GM12892 (cell line): ENCODE data around the gene NUDT14.

Experiments used
- DNase-seq: peaks from one replicate; pipeline ENCODE4 v3.0.0; 2011; ENCODE audit not compliant: insufficient read length
- FAIRE-seq: peaks from 2 replicates; lab custom pipeline; 2011; peaks lifted over from hg19 to GRCh38; lab: Jason Lieb, UNC
- POLR2A ChIP-seq: IDR thresholded peaks from 2 replicates; pipeline ENCODE4 v1.6.1; 2011; ENCODE audit warnings: low read depth, low read length, control low read depth
- POLR2AphosphoS5 ChIP-seq: IDR thresholded peaks from 2 replicates; pipeline ENCODE4 v1.6.1; 2011; ENCODE audit warnings: low read depth, low read length, control low read depth
- TAF1 ChIP-seq: IDR thresholded peaks from 2 replicates; pipeline ENCODE4 v1.6.1; 2011; ENCODE audit warnings: low read depth, mild to moderate bottlenecking, control low read depth, low read length, borderline replicate concordance

Gene NUDT14

GRCh38 chr14:105161964-105162668 is 19.0 kb downstream of the NUDT14 start:
- FAIRE-seq: no peak
- TF ChIP-seq TAF1 (no peak), POLR2AphosphoS5 (no peak), POLR2A (no peak)
- DNase-seq: no peak

GRCh38 chr14:105161309-105161708 is 19.8 kb downstream of the NUDT14 start:
- no peak for TF ChIP-seq TAF1
- no peak for TF ChIP-seq POLR2A
- TF ChIP-seq POLR2AphosphoS5: no peak
- DNase-seq (no peak), FAIRE-seq (no peak)

GRCh38 chr14:105160776-105161175 is 20.3 kb downstream of the NUDT14 start:
- no peak for TF ChIP-seq TAF1
- no peak for TF ChIP-seq POLR2A
- no peak for TF ChIP-seq POLR2AphosphoS5
- DNase-seq: no peak
- FAIRE-seq: no peak

- TF ChIP-seq TAF1: no peak
- TF ChIP-seq POLR2A: no peak
- TF ChIP-seq POLR2AphosphoS5: no peak
- FAIRE-seq: no peak
- no peak for DNase-seq
Observed at GRCh38 chr14:105159344-105159743, 21.8 kb downstream of the NUDT14 start.

- FAIRE-seq: no peak
- no peak for TF ChIP-seq POLR2AphosphoS5
- TF ChIP-seq POLR2A: no peak
- no peak for TF ChIP-seq TAF1
- no peak for DNase-seq
Observed at GRCh38 chr14:105158794-105159193, 22.3 kb downstream of the NUDT14 start.

- TF ChIP-seq POLR2A (no peak), POLR2AphosphoS5 (no peak), TAF1 (no peak)
- DNase-seq (no peak), FAIRE-seq (no peak)
Observed at GRCh38 chr14:105157872-105158271, 23.2 kb downstream of the NUDT14 start.

- FAIRE-seq (no peak), DNase-seq (no peak)
- TF ChIP-seq POLR2AphosphoS5 (no peak), POLR2A (no peak), TAF1 (no peak)
Observed at GRCh38 chr14:105156414-105157375, 24.4 kb downstream of the NUDT14 start.

- TF ChIP-seq POLR2AphosphoS5 (no peak), TAF1 (no peak), POLR2A (no peak)
- FAIRE-seq (no peak), DNase-seq (no peak)
Observed at GRCh38 chr14:105155681-105156413, 25.3 kb downstream of the NUDT14 start.

- no peak for DNase-seq
- no peak for FAIRE-seq
- TF ChIP-seq POLR2AphosphoS5 (no peak), TAF1 (no peak), POLR2A (no peak)
Observed at GRCh38 chr14:105155071-105155651, 26.0 kb downstream of the NUDT14 start.

- DNase-seq (no peak), FAIRE-seq (no peak)
- TF ChIP-seq POLR2A (no peak), POLR2AphosphoS5 (no peak), TAF1 (no peak)
Observed at GRCh38 chr14:105154476-105154871, 26.6 kb downstream of the NUDT14 start.
